HG03159 (cell line): ENCODE results near the gene INO80B.
A peak's percentile ranks its signal among the peaks of the same experiment; 100 is the strongest.

ENCODE experiments used
- ATAC-seq: cut with Tn5 transposase; IDR thresholded peaks from one replicate; pipeline ENCODE4 v1.9.1; 2021; ENCODE audit warnings: mild to moderate bottlenecking, moderate library complexity; ENCODE audit not compliant: unreplicated experiment

Gene INO80B

DNA sequence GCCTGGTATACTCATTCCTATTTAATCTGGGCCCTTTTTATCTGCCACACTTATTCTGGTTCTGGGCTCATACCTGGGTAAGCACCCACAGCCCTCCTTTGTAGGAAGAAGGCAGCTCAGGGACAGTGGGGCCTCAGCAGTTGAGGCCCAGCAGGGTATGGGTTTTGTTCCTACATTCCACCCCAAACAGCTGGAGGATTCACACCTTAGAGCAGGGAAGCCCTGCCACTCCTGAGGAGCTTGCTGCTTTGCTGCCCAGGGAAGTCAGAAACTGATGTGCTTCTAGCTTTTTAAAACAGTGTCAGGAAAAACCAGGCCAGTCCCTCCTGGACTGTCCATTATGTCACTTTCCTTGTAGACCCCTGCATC is 45.7 kb downstream of the INO80B start:
- no peak for ATAC-seq

DNA sequence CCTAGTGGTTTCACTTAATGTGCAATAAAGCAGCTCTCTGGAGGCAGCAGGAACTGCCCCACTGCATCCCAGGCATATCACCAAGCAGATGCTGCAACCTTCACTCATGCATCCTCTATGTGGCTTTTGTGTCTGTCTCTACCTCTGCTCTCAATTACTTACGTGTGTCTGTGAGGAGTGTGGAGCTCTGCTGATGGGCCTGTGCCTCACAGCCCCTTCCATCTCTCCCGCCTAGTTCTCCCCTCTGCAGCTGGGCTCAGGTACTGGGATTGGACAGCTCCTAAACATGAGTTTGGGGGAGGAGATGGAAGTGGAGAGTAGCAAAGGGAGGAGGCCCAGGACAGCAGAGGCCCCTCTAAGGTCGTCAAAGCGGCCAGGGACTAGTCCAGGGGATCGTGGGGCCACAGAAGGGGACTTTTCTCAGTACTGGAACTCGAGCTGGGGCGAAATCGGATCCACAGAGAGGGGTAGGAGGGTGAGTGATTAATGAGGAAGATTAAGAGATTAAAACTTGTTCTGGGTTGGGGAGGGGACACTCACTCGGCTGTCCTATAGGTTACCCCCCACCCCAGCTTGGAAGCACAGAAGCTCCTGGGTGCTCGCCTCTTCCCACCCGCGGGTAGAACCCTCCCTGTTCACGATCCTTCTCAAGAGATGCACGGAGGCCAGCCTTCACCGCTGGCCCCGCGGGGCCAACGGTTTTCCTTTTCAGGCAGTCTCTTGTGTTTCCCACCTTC is 46.6 kb downstream of the INO80B start:
- ATAC-seq, result no peak

DNA sequence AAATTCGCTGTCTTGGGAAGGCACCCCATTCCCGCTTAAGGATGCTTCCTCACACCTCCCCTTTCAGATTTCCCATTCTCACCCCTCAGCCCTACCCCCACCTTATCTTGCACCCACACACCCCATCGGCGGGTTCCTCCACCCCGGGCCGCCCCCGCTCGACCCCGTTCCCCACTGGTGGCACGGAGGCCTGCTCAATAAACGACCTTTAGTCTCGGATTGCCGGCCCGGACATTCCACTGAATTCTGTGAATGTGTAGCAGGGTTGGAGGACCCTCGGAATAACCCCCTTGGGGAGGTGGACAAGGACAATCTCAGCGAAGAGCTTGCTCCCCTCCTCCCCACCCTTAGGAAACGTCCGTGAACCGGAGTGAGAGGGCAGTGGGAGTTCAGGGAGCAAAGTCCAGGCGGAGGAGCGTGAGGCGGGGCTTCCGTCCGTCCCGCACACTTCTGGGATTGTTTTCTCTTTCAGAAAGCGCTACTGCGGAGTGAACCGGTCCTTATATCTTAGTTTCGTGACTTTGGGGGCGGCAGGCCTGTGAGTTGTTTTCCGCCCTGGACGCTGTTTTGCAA is 47.3 kb downstream of the INO80B start:
- ATAC-seq, result no peak

DNA sequence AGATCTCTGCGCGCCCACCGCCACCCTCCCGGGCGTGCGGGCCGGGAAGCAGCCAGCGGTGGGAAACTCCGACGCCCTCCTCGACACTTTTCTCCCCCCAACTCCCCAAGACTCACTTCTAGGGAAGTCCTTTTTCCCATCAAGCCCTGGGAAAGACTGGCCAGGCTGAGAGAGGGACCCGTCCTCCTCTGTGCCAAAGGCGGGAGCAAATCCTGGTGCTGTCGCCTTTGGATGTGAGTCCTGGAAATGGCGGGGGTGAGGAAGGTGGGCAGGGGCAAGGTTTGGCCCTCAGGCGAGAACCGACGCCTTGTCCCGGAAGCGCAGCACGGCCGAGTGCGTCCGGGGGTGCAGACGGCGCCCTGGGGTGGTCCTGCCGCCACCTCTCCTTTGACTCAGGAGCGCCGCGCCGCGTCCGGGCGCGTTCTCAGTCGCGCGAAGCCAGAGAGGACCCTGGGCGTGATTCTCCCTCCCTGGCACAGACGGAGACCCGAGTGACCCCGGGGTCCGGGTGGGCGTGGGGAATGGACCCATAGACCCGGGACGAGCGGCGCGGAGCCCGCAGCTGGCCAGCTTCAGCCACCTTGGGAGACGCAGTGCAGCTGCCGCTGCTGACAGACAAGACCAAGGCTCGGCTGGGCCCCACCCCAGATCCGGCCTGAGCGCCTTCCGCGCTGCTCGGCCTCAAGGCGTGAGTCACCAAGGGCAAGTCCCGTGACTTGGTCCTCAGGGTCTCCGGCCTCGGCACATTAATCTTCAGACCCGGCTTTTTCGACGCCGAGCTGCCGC is 48.0 kb downstream of the INO80B start:
- peak; percentile 34 for ATAC-seq

DNA sequence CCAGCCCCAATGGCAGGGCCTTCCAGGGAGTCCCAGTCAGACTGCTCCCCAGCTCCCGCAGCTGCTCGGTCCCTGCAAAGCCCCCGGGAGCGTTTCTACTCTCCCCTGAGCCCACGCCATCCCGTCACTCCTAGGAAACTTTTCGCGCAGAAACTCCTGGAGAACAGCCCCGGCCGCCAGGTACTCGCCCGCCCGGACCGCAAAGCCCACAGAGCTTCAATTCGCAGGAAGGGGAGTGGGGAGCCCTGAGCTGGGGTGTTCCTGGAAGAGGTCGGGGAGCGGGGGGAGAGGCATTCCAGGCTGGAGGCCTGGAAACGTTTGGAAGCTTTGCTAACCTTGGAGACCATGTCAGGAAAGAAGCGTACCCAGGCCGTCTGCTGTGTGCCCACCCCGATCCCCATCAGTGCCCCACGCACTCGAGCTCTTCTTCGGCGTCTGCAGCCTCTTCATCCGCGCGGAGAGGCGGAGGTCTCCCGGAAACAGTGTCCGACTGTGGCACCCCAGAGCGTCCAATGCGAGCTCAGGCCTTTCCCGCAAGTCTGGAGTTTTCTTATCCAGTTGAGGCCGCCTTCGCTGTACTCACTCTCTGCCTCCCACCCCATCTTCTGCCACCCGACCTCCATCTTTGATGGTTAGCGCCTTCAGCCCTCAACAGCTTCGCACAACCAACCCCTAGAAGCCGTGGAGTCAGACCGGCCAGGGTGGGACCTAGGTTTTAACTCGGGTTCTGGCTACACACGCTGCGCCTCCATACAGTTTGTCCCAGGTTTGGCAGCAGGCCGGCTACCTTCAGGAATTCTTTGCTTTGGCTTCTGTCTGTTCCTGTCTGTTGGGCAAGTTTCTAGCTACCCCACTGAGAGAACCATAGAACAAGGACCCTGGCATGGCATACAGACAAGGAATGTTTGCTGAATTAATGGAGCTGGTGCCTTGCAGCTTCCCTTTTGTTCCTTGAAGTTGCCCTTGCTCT is 48.9 kb downstream of the INO80B start:
- no peak for ATAC-seq

DNA sequence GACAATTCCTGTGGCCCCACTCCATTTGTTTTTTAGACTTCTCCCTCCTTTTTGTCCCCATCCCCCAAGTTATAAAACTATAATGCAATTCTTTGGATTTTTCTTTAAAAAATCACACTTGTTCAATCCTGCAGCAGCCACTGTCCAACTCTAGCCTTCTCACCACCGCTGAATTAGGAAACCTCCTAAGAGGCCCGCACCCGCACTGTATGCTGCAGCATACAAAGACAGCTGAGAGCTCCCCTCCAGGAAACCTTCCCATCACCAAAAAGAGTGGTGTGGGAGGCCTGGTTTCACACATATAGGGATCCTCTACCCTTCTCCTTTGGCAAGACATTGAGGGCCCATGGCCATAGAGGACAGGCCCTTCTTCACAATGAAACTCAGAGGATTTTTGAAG is 49.7 kb downstream of the INO80B start:
- no peak for ATAC-seq

DNA sequence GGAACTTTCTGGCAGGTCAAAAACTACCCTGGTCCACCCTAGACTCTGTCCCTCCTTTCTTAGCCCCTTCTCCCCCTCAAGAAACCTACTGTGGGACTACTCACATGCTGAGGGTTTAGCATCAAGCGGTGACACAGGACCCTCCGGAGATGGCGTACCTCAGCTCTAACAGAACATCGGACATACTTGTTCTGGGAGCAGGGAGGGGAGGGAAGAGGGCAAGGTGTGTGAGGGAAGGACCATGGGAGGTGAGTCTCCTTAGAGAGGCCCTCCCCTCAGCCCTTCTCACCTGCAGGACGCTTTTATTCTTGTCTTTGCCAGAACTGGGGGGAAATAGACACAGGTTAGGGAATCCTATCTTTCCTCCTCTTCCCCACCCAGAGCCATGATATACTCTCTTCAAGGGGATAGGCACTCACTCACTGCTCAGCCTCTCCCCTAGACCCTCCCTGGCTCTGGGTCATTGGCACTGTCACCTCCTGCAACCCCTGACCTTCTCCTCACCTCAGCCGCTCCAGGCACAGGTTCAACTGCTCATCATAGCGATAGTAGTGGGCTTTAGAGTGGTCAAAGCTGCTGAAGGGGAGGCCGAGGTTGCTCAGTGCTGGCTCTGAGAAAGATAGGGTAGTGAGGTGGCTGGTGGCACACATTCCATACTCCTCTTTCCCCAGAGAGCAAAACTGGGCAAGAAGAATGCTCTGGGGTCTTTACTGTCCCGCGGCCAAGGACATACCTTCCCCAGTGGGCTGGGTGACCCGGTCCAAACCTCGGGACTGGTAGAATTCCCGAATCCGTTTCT is 50.8 kb downstream of the INO80B start:
- ATAC-seq, result no peak

DNA sequence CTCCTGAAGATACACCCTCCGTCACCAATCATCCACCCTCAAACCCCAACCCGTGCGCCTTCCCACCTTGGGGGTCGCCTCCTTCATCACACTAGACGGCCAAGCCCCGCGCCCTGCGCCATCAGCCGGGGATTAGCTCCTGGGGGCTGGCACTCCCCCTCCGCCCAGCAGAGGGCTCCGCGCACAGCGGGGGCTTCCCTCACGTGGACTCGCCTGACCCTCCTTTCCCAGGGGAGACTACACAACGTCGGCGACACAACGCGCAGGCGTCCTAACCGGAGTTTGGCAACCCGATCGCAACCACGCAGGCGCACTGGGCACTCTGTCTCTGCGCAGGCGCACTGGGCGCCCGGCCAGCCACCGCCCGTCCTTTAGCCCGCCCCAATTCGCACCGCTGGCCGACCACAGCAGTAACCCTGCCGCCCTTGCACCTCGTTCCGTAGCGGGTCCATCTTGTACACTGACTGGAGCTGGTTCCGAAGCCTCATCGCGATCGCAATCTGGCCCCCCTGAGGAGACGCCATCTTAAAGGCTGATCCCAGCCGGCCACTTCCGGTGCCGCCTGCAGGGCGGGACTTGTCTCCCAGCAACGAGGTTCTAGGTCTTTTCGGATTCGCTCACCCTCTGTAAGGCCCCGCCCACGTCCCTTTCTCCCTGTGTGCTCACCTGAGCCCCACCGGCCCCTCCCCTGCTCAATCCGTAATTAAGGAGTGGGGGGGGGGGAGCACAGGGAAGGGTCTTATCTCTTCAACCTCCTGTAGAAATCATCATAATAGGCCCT is 52.4 kb downstream of the INO80B start, which contains the start of gene PCGF1:
TSS of gene PCGF1 (minus strand) at position 551 of the 781 bp plus-strand sequence. CDS start at position 524, 27 bp downstream.
- ATAC-seq, result peak; percentile 89
